COLO668 (cell line): ENCODE data around the gene MSL1.

ENCODE experiments used
- DNase-seq: peaks from one replicate; lab custom pipeline; 2025; ENCODE audit not compliant: unreplicated experiment; lab: John Stamatoyannopoulos, UW

The MSL1 gene

GRCh38 chr17:40173778-40174135 lies 52.0 kb downstream of the MSL1 start:
- no peak for DNase-seq

- DNase-seq = no peak
Observed at GRCh38 chr17:40174514-40174913, 52.7 kb downstream of the MSL1 start.

- DNase-seq = peak; percentile 6
Observed at GRCh38 chr17:40175928-40176753, 54.4 kb downstream of the MSL1 start.

GRCh38 chr17:40176754-40177110 lies 55.0 kb downstream of the MSL1 start:
- peak; percentile 24 for DNase-seq

- DNase-seq = peak; percentile 57
Observed at GRCh38 chr17:40177275-40177874, 55.6 kb downstream of the MSL1 start, which contains the start of gene RAPGEFL1. Gene RAPGEFL1, plus strand, starts transcription at chr17:40177470. Its CDS starts 392 bp downstream, at chr17:40177862.

- DNase-seq = no peak
Observed at GRCh38 chr17:40178021-40178601, 56.3 kb downstream of the MSL1 start.

GRCh38 chr17:40178660-40179059 lies 56.9 kb downstream of the MSL1 start:
- no peak for DNase-seq

- no peak for DNase-seq
Observed at GRCh38 chr17:40179923-40180659, 58.3 kb downstream of the MSL1 start.

- no peak for DNase-seq
Observed at GRCh38 chr17:40180694-40181093, 58.9 kb downstream of the MSL1 start.

GRCh38 chr17:40181205-40181604 lies 59.4 kb downstream of the MSL1 start:
- DNase-seq = no peak

- no peak for DNase-seq
Observed at GRCh38 chr17:40182606-40183005, 60.8 kb downstream of the MSL1 start.
